SK-N-SH treated with all-trans-retinoic acid at 6 μM for 48 hours (cell line): Measurements from ENCODE around the gene NUMB.

Source experiments
- ATAC-seq: fragments of 200-7000 bp; cut with Tn5 transposase; 3 replicates; pipeline ENCODE4 v1.9.1; 2020; ENCODE audit warnings: mild to moderate bottlenecking, moderate library complexity
- ARNTL ChIP-seq: fragments of 450-650 bp; formaldehyde crosslinking; IDR thresholded peaks from 2 replicates; pipeline ENCODE4 v1.5.0; 2020; ENCODE audit warnings: low read depth, mild to moderate bottlenecking, moderate library complexity, borderline replicate concordance
- BACH2 ChIP-seq: fragments of 250-450 bp; sonication (Bioruptor Pico); IDR thresholded peaks from 2 replicates; pipeline ENCODE4 v1.9.0; 2021; ENCODE audit warnings: mild to moderate bottlenecking, borderline replicate concordance
- CSDC2 ChIP-seq: fragments of 250-450 bp; sonication (Bioruptor Pico); IDR thresholded peaks from 2 replicates; pipeline ENCODE4 v1.5.0; 2020; ENCODE audit warnings: mild to moderate bottlenecking, moderate library complexity
- GLIS3 ChIP-seq: fragments of 250-450 bp; sonication (Bioruptor Pico); IDR thresholded peaks from 2 replicates; pipeline ENCODE4 v1.5.0; 2020; ENCODE audit warnings: mild to moderate bottlenecking, moderate library complexity
- ISL1 ChIP-seq: fragments of 250-450 bp; sonication (Bioruptor Pico); IDR thresholded peaks from 2 replicates; pipeline ENCODE4 v2.1.2; 2022; ENCODE audit warnings: mild to moderate bottlenecking, moderate library complexity
- OSR1 ChIP-seq: fragments of 250-450 bp; sonication (Bioruptor Pico); IDR thresholded peaks from 2 replicates; pipeline ENCODE4 v1.8.0; 2022; ENCODE audit warnings: moderate library complexity, mild to moderate bottlenecking, inconsistent platforms
- PATZ1 ChIP-seq: fragments of 250-450 bp; sonication (Bioruptor Pico); IDR thresholded peaks from 2 replicates; pipeline ENCODE4 v1.8.0; 2020; ENCODE audit warnings: mild to moderate bottlenecking, moderate library complexity, borderline replicate concordance
- PPARA ChIP-seq: fragments of 250-450 bp; sonication (Bioruptor Pico); IDR thresholded peaks from 2 replicates; pipeline ENCODE4 v1.5.0; 2020; ENCODE audit warnings: mild to moderate bottlenecking, borderline replicate concordance
- RARB ChIP-seq: fragments of 250-450 bp; sonication (Bioruptor Pico); IDR thresholded peaks from 2 replicates; pipeline ENCODE4 v1.8.0; 2021; ENCODE audit warnings: mild to moderate bottlenecking, moderate library complexity
- SNAI2 ChIP-seq: fragments of 250-450 bp; sonication (Bioruptor Pico); IDR thresholded peaks from 2 replicates; pipeline ENCODE4 v1.5.0; 2020; ENCODE audit warnings: mild to moderate bottlenecking, moderate library complexity
- TCF4 ChIP-seq: fragments of 250-450 bp; sonication (Bioruptor Pico); IDR thresholded peaks from 2 replicates; pipeline ENCODE4 v1.8.0; 2021; ENCODE audit warnings: mild to moderate bottlenecking, moderate library complexity, borderline replicate concordance
- TOX ChIP-seq: fragments of 250-450 bp; sonication (Bioruptor Pico); IDR thresholded peaks from 2 replicates; pipeline ENCODE4 v1.8.0; 2021; ENCODE audit warnings: mild to moderate bottlenecking, moderate library complexity, borderline replicate concordance
- ZC3H10 ChIP-seq: fragments of 250-450 bp; sonication (Bioruptor Pico); IDR thresholded peaks from 2 replicates; pipeline ENCODE4 v1.5.1; 2021; ENCODE audit warnings: mild to moderate bottlenecking, moderate library complexity
- ZFP3 ChIP-seq: fragments of 250-450 bp; sonication (Bioruptor Pico); IDR thresholded peaks from 2 replicates; pipeline ENCODE4 v1.5.0; 2020; ENCODE audit warnings: mild to moderate bottlenecking, moderate library complexity
- ZFP30 ChIP-seq: fragments of 450-650 bp; formaldehyde crosslinking; IDR thresholded peaks from 2 replicates; pipeline ENCODE4 v1.5.0; 2022; ENCODE audit warnings: mild to moderate bottlenecking, moderate library complexity
- ZNF565 ChIP-seq: fragments of 450-650 bp; formaldehyde crosslinking; conservative IDR thresholded peaks from 2 replicates; pipeline ENCODE4 v1.5.0; 2020; ENCODE audit warnings: low read depth, mild to moderate bottlenecking, moderate library complexity
- ZNF70 ChIP-seq: fragments of 450-650 bp; formaldehyde crosslinking; IDR thresholded peaks from 2 replicates; pipeline ENCODE4 v1.5.0; 2020; ENCODE audit warnings: mild to moderate bottlenecking, moderate library complexity
- TF ChIP-seq, protein P1 (sequence below): fragments of 250-450 bp; sonication (Bioruptor Pico); IDR thresholded peaks from 2 replicates; pipeline ENCODE4 v1.5.1; 2021; ENCODE audit warnings: mild to moderate bottlenecking, moderate library complexity
- TF ChIP-seq, protein P2 (sequence below): fragments of 250-450 bp; sonication (Bioruptor Pico); IDR thresholded peaks from 2 replicates; pipeline ENCODE4 v1.8.0; 2021; ENCODE audit warnings: low read depth, mild to moderate bottlenecking, moderate library complexity, borderline replicate concordance
- TF ChIP-seq, protein P3 (sequence below): fragments of 250-450 bp; sonication (Bioruptor Pico); IDR thresholded peaks from 2 replicates; pipeline ENCODE4 v1.5.0; 2020; ENCODE audit warnings: mild to moderate bottlenecking, moderate library complexity

The NUMB gene

GRCh38 chr14:73264885-73265720 lies 193.2 kb downstream of the NUMB start:
- peak; percentile 7; the same call in 2 of the 3 replicates for ATAC-seq
- TF ChIP-seq ZC3H10 (CRISPR knock-in tag) (no peak), RARB (CRISPR knock-in tag) (no peak), SNAI2 (CRISPR knock-in tag) (no peak), TOX (CRISPR knock-in tag) (no peak), OSR1 (CRISPR knock-in tag) (no peak), GLIS3 (CRISPR knock-in tag) (no peak), CSDC2 (CRISPR knock-in tag) (no peak), PATZ1 (CRISPR knock-in tag) (no peak), ZNF565 (CRISPR knock-in tag) (no peak), TCF4 (CRISPR knock-in tag) (no peak)
- TF ChIP-seq, protein P1, sequence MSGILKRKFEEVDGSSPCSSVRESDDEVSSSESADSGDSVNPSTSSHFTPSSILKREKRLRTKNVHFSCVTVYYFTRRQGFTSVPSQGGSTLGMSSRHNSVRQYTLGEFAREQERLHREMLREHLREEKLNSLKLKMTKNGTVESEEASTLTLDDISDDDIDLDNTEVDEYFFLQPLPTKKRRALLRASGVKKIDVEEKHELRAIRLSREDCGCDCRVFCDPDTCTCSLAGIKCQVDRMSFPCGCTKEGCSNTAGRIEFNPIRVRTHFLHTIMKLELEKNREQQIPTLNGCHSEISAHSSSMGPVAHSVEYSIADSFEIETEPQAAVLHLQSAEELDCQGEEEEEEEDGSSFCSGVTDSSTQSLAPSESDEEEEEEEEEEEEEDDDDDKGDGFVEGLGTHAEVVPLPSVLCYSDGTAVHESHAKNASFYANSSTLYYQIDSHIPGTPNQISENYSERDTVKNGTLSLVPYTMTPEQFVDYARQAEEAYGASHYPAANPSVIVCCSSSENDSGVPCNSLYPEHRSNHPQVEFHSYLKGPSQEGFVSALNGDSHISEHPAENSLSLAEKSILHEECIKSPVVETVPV (CRISPR knock-in tag), result no peak

DNA sequence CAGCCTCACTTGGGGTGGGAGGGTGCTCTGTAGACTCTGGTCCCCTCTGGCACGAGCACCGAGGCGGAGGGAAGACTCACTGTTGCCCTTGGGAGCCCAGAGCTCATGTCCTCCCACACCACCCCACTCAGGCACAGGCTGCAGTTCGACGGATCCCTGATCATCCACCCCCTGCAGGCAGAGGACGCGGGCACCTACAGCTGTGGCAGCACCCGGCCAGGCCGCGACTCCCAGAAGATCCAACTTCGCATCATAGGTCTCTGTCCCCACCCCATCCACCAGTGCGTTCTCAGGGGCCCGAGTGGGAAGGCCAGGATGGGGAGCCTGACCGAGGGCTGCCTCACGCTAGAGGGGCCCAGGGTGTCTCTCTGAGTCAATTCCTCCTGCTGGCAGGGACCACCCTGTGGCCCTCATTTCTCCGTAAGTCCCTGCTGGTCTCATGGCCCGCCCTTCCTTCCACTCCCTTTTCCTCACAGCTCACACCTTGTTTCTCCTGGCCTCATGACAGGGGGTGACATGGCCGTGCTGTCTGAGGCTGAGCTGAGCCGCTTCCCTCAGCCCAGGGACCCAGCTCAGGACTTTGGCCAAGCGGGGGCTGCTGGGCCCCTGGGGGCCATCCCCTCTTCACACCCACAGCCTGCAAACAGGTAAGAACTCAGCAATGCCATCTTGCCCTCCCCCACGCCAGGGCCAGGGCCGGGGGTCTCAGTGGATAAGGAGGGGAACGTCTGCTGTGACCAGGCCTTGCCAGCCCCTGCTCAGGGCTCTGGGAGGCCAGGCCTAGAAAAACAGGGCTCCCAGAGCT lies 194.1 kb downstream of the NUMB start:
- ATAC-seq, result no peak
- TF ChIP-seq TOX (CRISPR knock-in tag) (no peak), PATZ1 (CRISPR knock-in tag) (no peak)
- TF ChIP-seq, protein P2, sequence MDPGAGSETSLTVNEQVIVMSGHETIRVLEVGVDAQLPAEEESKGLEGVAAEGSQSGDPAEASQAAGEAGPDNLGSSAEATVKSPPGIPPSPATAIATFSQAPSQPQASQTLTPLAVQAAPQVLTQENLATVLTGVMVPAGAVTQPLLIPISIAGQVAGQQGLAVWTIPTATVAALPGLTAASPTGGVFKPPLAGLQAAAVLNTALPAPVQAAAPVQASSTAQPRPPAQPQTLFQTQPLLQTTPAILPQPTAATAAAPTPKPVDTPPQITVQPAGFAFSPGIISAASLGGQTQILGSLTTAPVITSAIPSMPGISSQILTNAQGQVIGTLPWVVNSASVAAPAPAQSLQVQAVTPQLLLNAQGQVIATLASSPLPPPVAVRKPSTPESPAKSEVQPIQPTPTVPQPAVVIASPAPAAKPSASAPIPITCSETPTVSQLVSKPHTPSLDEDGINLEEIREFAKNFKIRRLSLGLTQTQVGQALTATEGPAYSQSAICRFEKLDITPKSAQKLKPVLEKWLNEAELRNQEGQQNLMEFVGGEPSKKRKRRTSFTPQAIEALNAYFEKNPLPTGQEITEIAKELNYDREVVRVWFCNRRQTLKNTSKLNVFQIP (CRISPR knock-in tag), result no peak
- TF ChIP-seq, protein P3, sequence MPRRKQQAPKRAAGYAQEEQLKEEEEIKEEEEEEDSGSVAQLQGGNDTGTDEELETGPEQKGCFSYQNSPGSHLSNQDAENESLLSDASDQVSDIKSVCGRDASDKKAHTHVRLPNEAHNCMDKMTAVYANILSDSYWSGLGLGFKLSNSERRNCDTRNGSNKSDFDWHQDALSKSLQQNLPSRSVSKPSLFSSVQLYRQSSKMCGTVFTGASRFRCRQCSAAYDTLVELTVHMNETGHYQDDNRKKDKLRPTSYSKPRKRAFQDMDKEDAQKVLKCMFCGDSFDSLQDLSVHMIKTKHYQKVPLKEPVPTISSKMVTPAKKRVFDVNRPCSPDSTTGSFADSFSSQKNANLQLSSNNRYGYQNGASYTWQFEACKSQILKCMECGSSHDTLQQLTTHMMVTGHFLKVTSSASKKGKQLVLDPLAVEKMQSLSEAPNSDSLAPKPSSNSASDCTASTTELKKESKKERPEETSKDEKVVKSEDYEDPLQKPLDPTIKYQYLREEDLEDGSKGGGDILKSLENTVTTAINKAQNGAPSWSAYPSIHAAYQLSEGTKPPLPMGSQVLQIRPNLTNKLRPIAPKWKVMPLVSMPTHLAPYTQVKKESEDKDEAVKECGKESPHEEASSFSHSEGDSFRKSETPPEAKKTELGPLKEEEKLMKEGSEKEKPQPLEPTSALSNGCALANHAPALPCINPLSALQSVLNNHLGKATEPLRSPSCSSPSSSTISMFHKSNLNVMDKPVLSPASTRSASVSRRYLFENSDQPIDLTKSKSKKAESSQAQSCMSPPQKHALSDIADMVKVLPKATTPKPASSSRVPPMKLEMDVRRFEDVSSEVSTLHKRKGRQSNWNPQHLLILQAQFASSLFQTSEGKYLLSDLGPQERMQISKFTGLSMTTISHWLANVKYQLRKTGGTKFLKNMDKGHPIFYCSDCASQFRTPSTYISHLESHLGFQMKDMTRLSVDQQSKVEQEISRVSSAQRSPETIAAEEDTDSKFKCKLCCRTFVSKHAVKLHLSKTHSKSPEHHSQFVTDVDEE (CRISPR knock-in tag), result no peak

DNA sequence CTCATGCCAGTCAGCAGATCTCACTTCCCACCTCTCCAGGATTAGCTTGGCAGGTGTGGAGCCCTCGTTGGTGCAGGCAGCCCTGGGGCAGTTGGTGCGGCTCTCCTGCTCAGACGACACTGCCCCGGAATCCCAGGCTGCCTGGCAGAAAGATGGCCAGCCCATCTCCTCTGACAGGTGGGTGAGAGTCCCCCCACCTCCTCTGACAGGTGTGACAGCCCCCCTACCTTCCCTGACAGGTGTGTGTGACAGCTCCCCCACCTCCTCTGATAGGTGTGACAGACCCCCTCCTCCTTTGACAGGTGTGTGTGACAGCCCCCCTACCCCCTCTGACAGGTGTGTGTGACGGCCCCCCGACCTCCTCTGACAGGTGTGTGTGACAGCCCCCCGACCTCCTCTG lies 194.7 kb downstream of the NUMB start:
- ATAC-seq, result no peak
- TF ChIP-seq ZFP3 (CRISPR knock-in tag) (no peak), PPARA (CRISPR knock-in tag) (no peak), ZFP30 (CRISPR knock-in tag) (no peak), PATZ1 (CRISPR knock-in tag) (no peak), ARNTL (CRISPR knock-in tag) (no peak), TCF4 (CRISPR knock-in tag) (no peak), ZNF70 (CRISPR knock-in tag) (no peak), SNAI2 (CRISPR knock-in tag) (no peak), BACH2 (CRISPR knock-in tag) (no peak), OSR1 (CRISPR knock-in tag) (no peak), GLIS3 (CRISPR knock-in tag) (no peak), RARB (CRISPR knock-in tag) (no peak), ISL1 (CRISPR knock-in tag) (no peak), ZC3H10 (CRISPR knock-in tag) (no peak)
- TF ChIP-seq, protein P3 (CRISPR knock-in tag), result no peak
